Epidermal melanocyte (primary cell): ENCODE results near the gene DRAXIN.

Source experiments
- DNase-seq: peaks from one replicate; pipeline ENCODE4 v3.0.0; 2011; ENCODE audit warnings: low spot score; ENCODE audit not compliant: insufficient read length

The DRAXIN gene

GRCh38 chr1:11735854-11736745, 44.6 kb downstream of the DRAXIN start, which contains the start of gene AGTRAP:
AGTRAP (plus strand) TSS chr1:11736136; CDS start chr1:11736209, 73 bp downstream.
- DNase-seq: peak; percentile 85

GRCh38 chr1:11736746-11737639, 45.5 kb downstream of the DRAXIN start:
- DNase-seq: no peak

GRCh38 chr1:11738096-11738495, 46.6 kb downstream of the DRAXIN start:
- DNase-seq: no peak

GRCh38 chr1:11738783-11739182, 47.3 kb downstream of the DRAXIN start:
- DNase-seq: no peak

DNA sequence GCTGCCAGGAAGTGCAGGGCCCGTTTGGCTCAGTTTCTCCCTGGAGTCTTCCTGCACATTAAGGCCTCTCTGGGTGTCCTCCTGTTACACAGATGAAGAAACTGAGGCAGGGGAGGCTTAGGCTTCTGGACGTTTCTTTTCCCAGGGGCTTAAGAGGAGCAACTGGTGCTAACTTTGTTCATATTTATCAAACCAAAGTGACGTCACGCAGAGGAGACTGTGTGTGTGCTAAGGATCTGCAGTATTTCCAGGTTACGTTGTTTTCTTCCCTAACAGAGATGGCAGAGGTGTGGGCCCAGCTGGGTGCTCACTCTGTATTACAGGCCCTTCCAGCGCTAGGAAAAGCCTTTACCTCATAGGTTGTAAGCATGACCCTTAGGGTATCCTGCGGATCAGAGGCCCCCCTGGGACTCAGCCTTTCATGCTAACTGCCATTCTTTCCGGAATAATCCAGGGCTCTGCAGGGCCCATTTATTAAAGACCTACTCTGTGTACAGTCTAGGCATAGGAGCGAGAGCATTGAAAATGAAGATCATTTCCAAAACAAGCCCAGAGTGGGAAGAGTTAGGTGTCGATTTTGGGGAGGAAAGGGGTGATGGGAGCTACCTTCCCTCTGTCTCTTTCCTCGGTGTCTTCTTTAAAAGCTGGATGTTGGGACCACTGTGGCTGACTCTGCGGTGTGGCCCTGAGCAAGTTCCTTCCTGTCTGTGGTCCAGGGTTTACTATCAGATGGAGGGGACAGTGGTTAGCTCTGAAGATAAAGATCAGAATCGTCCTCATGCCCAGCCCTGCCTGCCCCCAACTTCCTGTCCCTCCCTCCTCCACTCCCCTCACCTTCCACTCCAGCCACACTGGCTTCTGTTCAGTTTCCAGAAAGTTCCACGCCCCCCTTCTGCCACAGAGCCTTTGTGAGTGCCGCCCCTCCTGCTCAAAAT, 49.0 kb downstream of the DRAXIN start:
- DNase-seq: no peak

DNA sequence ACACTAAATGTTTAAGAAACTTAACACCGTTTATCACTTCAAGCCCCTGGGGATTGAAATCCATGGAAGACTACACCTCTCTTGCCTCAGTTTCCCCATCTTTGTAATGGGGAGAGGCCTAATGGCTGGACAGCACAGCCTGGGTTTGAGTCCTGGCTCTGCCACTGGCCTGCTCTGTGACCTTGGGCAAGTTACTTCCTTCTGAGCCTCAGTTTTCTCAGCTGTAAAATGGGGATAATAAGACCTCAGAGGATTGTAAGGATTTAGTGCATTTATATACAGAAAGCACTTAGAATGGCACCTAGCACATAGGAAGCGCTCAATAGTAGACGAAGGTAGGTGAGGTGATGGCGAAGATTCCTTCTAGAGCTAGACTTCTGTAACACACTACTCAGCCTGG, 50.0 kb downstream of the DRAXIN start:
- no peak for DNase-seq

GRCh38 chr1:11741919-11742558, 50.5 kb downstream of the DRAXIN start:
- no peak for DNase-seq

- no peak for DNase-seq
Observed at GRCh38 chr1:11744287-11744686, 52.8 kb downstream of the DRAXIN start.

GRCh38 chr1:11746092-11746491, 54.6 kb downstream of the DRAXIN start:
- no peak for DNase-seq

GRCh38 chr1:11746795-11747487, 55.4 kb downstream of the DRAXIN start:
- DNase-seq: no peak

- DNase-seq: no peak
Observed at GRCh38 chr1:11748294-11749202, 57.0 kb downstream of the DRAXIN start.

DNA sequence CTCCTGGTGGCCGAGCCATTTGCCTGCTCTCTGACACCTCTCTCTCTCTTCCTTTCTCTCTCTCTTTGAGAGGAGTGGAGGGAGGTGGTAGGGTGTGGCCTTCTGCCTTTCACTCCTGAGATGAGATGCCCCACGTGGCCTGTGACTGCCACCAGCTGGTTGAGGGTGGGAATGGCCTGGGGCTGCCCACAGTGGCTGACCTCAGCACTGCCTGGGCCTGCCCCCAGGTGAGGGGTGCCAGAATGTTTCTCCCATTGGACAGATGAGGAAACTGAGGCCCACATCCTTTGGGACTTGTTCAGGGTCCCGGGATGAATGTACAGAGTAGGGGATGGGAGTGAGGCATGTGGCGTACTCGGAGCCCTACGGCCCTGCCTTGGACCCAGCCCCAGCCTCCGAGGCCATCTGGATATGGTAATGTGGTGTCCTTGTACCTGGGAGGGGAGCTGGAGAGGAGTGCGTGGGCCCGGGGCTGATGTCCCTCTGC, 57.7 kb downstream of the DRAXIN start:
- no peak for DNase-seq

GRCh38 chr1:11749996-11750395, 58.5 kb downstream of the DRAXIN start:
- no peak for DNase-seq

GRCh38 chr1:11751087-11751486, 59.6 kb downstream of the DRAXIN start:
- no peak for DNase-seq

GRCh38 chr1:11752359-11753088, 61.0 kb downstream of the DRAXIN start:
- no peak for DNase-seq

DNA sequence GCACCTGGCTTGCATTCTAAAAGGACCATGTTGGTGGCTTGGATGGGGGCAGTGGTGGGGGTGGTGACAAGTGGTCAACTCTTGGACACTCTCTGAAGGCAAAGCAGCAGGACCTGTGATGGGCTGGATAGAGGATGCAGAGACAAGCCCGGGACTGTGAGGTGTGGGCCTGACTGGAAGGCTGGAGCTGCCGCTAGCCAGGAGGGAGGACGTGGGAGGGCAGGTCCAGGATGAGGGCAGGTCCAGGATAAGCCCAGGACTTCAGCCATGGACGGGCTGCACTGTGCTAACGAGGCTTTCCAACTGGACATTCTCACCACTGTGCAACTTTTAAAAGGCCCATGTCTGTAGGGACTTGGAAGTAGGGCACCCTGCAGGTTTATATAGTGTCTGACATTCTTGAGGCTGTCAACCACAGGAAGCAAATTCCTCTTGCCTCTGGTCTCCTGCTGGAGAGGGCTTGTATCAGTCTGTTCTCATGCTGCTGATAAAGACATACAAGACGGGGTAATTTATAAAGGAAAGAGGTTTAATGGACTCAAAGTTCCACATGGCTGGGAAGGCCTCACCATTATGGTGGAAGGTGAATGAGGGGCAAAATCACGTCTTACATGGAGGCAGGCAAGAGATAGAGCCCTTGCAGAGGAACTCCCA, 62.2 kb downstream of the DRAXIN start:
- DNase-seq: no peak

DNA sequence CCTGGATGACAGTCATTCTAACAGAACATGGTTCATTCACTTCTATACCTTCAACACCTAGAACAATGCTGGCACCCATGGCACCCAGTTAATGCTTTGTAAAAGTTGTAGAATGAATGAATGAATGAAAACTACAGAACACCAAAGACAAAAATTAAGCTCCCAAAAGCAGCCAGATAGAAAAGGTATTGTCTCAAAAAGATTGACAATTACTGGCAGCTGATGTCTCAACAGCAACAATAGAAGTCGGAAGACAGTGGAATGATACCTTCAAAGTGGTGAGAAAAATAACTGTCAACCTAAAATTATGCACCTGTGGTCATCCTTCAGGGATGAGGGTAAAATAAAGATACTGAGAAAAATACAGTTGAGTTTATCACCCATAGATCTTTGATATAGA, 65.5 kb downstream of the DRAXIN start:
- no peak for DNase-seq

GRCh38 chr1:11759791-11760190, 68.3 kb downstream of the DRAXIN start:
- no peak for DNase-seq
